Neural cell (in vitro differentiated cells): ENCODE data around the gene TMCC1. TPM values are rescaled to one million over a fixed set of nuclear protein-coding genes. Genes with fewer than 3 reads are reported as not detected.

Source experiments
- H2AFZ ChIP-seq: fragments of 200-600, 300-800 bp; sonication (generic), shearing (Covaris generic); 2 replicates; pipeline ENCODE4 v1.6.0; 2014; ENCODE audit warnings: low read depth, mild to moderate bottlenecking, antibody characterized with exemption, low read length, moderate library complexity
- H3F3A ChIP-seq: fragments of 200-600 bp; shearing (Covaris generic); 2 replicates; pipeline ENCODE4 v1.6.1; 2016; ENCODE audit warnings: mild to moderate bottlenecking, moderate library complexity, mixed read lengths, antibody characterized with exemption, low read length; ENCODE audit not compliant: insufficient read depth, poor library complexity, severe bottlenecking
- H3K27ac ChIP-seq: fragments of 200-600, 300-800 bp; sonication (generic), shearing (Covaris generic); 2 replicates; pipeline ENCODE4 v1.5.1; 2014; ENCODE audit warnings: mild to moderate bottlenecking, low read length, moderate library complexity
- H3K27me3 ChIP-seq: fragments of 300-800, 200-600 bp; sonication (generic), shearing (Covaris generic); 2 replicates; pipeline ENCODE4 v1.6.0; 2014; ENCODE audit warnings: mild to moderate bottlenecking, low read depth, low read length, moderate library complexity; ENCODE audit not compliant: insufficient read depth
- H3K36me3 ChIP-seq: fragments of 300-800, 200-600 bp; sonication (generic), shearing (Covaris generic); 2 replicates; pipeline ENCODE4 v1.5.1; 2014; ENCODE audit warnings: mild to moderate bottlenecking, antibody characterized with exemption, low read length, moderate library complexity; ENCODE audit not compliant: insufficient read depth
- H3K4me2 ChIP-seq: fragments of 300-800, 200-600 bp; sonication (generic), shearing (Covaris generic); 2 replicates; pipeline ENCODE4 v1.6.0; 2014; ENCODE audit warnings: mild to moderate bottlenecking, low read length
- H3K4me3 ChIP-seq: fragments of 300-800, 200-600 bp; sonication (generic), shearing (Covaris generic); 2 replicates; pipeline ENCODE4 v1.5.1; 2014; ENCODE audit warnings: mild to moderate bottlenecking, low read length, moderate library complexity
- H3K79me2 ChIP-seq: fragments of 200-600 bp; shearing (Covaris generic); replicated peaks from 2 replicates; pipeline ENCODE4 v1.6.0; 2014; ENCODE audit warnings: mild to moderate bottlenecking, low read length, moderate library complexity; ENCODE audit not compliant: insufficient read depth
- H3K9ac ChIP-seq: fragments of 300-800, 200-600 bp; sonication (generic), shearing (Covaris generic); 2 replicates; pipeline ENCODE4 v1.6.1; 2016; ENCODE audit warnings: mild to moderate bottlenecking, low read length, mixed read lengths
- H3K9me2 ChIP-seq: fragments of 200-600 bp; shearing (Covaris generic); 2 replicates; pipeline ENCODE4 v1.6.1; 2016; ENCODE audit warnings: mild to moderate bottlenecking, low read length, mixed read lengths; ENCODE audit not compliant: insufficient read depth
- H3K9me3 ChIP-seq: fragments of 200-600, 300-800 bp; sonication (generic), shearing (Covaris generic); 2 replicates; pipeline ENCODE4 v1.6.1; 2016; ENCODE audit warnings: mild to moderate bottlenecking, mixed run types, low read length, moderate library complexity, mixed read lengths
- H4K20me1 ChIP-seq: fragments of 200-600 bp; shearing (Covaris generic); 2 replicates; pipeline ENCODE4 v1.6.1; 2016; ENCODE audit warnings: mild to moderate bottlenecking, mixed run types; ENCODE audit not compliant: insufficient read depth
- CTCF ChIP-seq: fragments of 450-650 bp; IDR thresholded peaks from 2 replicates; pipeline ENCODE4 v1.5.1; 2014; ENCODE audit warnings: antibody characterized with exemption, mild to moderate bottlenecking, moderate library complexity; ENCODE audit not compliant: poor library complexity, severe bottlenecking
- EP300 ChIP-seq: fragments of 450-650 bp; conservative IDR thresholded peaks from 2 replicates; pipeline ENCODE4 v1.6.1; 2014; ENCODE audit warnings: antibody characterized with exemption, mild to moderate bottlenecking, moderate library complexity; ENCODE audit not compliant: poor library complexity, severe bottlenecking
- EZH2 ChIP-seq: fragments of 200-600, 300-800 bp; shearing (Covaris generic), sonication (generic); IDR thresholded peaks from 2 replicates; pipeline ENCODE4 v1.6.1; 2014; ENCODE audit warnings: antibody characterized with exemption, low read length, borderline replicate concordance, mild to moderate bottlenecking; ENCODE audit not compliant: insufficient read depth, poor library complexity, severe bottlenecking
- MXI1 ChIP-seq: fragments of 450-650 bp; conservative IDR thresholded peaks from 2 replicates; pipeline ENCODE4 v1.6.1; 2014; ENCODE audit warnings: antibody characterized with exemption, mild to moderate bottlenecking; ENCODE audit not compliant: poor library complexity, severe bottlenecking
- POLR2AphosphoS5 ChIP-seq: IDR thresholded peaks from 2 replicates; pipeline ENCODE4 v1.6.1; 2012
- RAD21 ChIP-seq: fragments of 450-650 bp; conservative IDR thresholded peaks from 2 replicates; pipeline ENCODE4 v1.6.1; 2014; ENCODE audit warnings: antibody characterized with exemption, mild to moderate bottlenecking, moderate library complexity
- REST ChIP-seq: IDR thresholded peaks from 2 replicates; pipeline ENCODE4 v1.6.1; 2012; ENCODE audit warnings: borderline replicate concordance
- SMC3 ChIP-seq: fragments of 450-650 bp; conservative IDR thresholded peaks from 2 replicates; pipeline ENCODE4 v1.6.1; 2014; ENCODE audit warnings: antibody characterized with exemption, mild to moderate bottlenecking, moderate library complexity; ENCODE audit not compliant: poor library complexity
- TAF1 ChIP-seq: IDR thresholded peaks from 2 replicates; pipeline ENCODE4 v1.6.1; 2012; ENCODE audit warnings: low read depth
- polyA plus RNA-seq: library from polyadenylated mRNA; depleted of rRNA; stranded (reverse); fragments of >200 nt; gene quantifications from 2 replicates; pipeline ENCODE4 v1.2.3, GENCODE V29; 2014

Gene TMCC1
- polyA plus RNA-seq, 1 donor from 2014 or later, result 25.0 TPM

GRCh38 chr3:129708328-129708861 lies 185.1 kb downstream of the TMCC1 start:
- Histone ChIP-seq H3K9me2 (no peaks in the 10 kb centered on the region), H3K79me2 (no peaks in the 10 kb centered on the region), H4K20me1 (no peaks in the 10 kb centered on the region), H3K27me3 (no peaks in the 10 kb centered on the region), H3F3A (no peaks in the 10 kb centered on the region), H2AFZ (no peak overlapping the region), H3K36me3 (no peaks in the 10 kb centered on the region), H3K4me3 (no peak overlapping the region), H3K9ac (no peak overlapping the region), H3K4me2 (no peak overlapping the region), H3K9me3 (no peaks in the 10 kb centered on the region), H3K27ac (no peak overlapping the region)
- TF ChIP-seq RAD21 (no peak), REST (no peak), CTCF (no peak), EP300 (no peak), SMC3 (no peak), POLR2AphosphoS5 (no peak), EZH2 (no peak), TAF1 (no peak), MXI1 (no peak)

GRCh38 chr3:129705274-129705673 lies 188.2 kb downstream of the TMCC1 start:
- no peak overlapping the region for H3K9ac ChIP-seq
- no peak overlapping the region for H3K4me3 ChIP-seq
- no peak overlapping the region for H3K4me2 ChIP-seq
- no peaks in the 10 kb centered on the region for H3F3A ChIP-seq
- H3K79me2 ChIP-seq, result no peaks in the 10 kb centered on the region
- H3K27ac ChIP-seq, result no peak overlapping the region
- no peaks in the 10 kb centered on the region for H4K20me1 ChIP-seq
- H3K27me3 ChIP-seq, result no peaks in the 10 kb centered on the region
- H3K9me3 ChIP-seq, result no peaks in the 10 kb centered on the region
- no peaks in the 10 kb centered on the region for H3K9me2 ChIP-seq
- no peak overlapping the region for H2AFZ ChIP-seq
- H3K36me3 ChIP-seq, result no peaks in the 10 kb centered on the region
- no peak for TF ChIP-seq SMC3
- no peak for TF ChIP-seq RAD21
- TF ChIP-seq EP300, result no peak
- TF ChIP-seq POLR2AphosphoS5, result no peak
- TF ChIP-seq MXI1, result no peak
- no peak for TF ChIP-seq EZH2
